H1 (cell line): Measurements from ENCODE around the gene HDLBP. TPM values are rescaled to one million over a fixed set of nuclear protein-coding genes. Genes with fewer than 3 reads are reported as not detected.

ENCODE experiments used
- CTCF ChIA-PET: fragments of 300-600 bp; sonication (Branson Sonifier 250); formaldehyde crosslinking; loops from one replicate; lab custom pipeline; 2021; ENCODE audit not compliant: partially characterized antibody; lab: Charles Lee
- POLR2A ChIA-PET: fragments of 300-600 bp; sonication (Branson Sonifier 250); formaldehyde crosslinking; loops from one replicate; lab custom pipeline; 2021; ENCODE audit warnings: inconsistent platforms; ENCODE audit not compliant: partially characterized antibody; lab: Charles Lee
- DNase-seq, 2 experiments: peaks; one replicate each; pipeline versions ENCODE4 v3.0.0 to v3.0.0-alpha.2; 2010 to 2022; ENCODE audit warnings: low spot score in 2 of 2, low read depth in 1 of 2, mixed read lengths in 1 of 2
- FAIRE-seq: peaks from 2 replicates; lab custom pipeline; 2011; peaks lifted over from hg19 to GRCh38; lab: Jason Lieb, UNC
- H2AFZ ChIP-seq: 2 replicates; pipeline ENCODE4 v1.8.1; 2012; ENCODE audit warnings: low read length, inconsistent platforms
- H2AK5ac ChIP-seq: 2 replicates; pipeline ENCODE4 v1.6.1; 2013; ENCODE audit warnings: low read depth, low read length
- H2BK120ac ChIP-seq: replicated peaks from 2 replicates; pipeline ENCODE3; 2013; ENCODE audit warnings: low read depth, low read length, inconsistent platforms
- H2BK12ac ChIP-seq: 2 replicates; pipeline ENCODE4 v1.6.1; 2013; ENCODE audit warnings: low read depth, low read length
- H2BK15ac ChIP-seq: 2 replicates; pipeline ENCODE4 v1.6.1; 2013; ENCODE audit warnings: low read length
- H2BK20ac ChIP-seq: 2 replicates; pipeline ENCODE4 v1.6.1; 2013; ENCODE audit warnings: low read length
- H2BK5ac ChIP-seq: 2 replicates; pipeline ENCODE4 v1.6.1; 2013; ENCODE audit warnings: low read depth, low read length
- H3K14ac ChIP-seq: 2 replicates; pipeline ENCODE4 v1.6.1; 2013; ENCODE audit warnings: inconsistent platforms; ENCODE audit not compliant: insufficient read length
- H3K18ac ChIP-seq: 2 replicates; pipeline ENCODE4 v1.6.1; 2013; ENCODE audit warnings: low read length; ENCODE audit errors: extremely low read depth
- H3K23ac ChIP-seq: 2 replicates; pipeline ENCODE4 v1.6.1; 2013; ENCODE audit warnings: inconsistent platforms; ENCODE audit not compliant: insufficient read length
- H3K23me2 ChIP-seq: 2 replicates; pipeline ENCODE4 v1.6.1; 2013; ENCODE audit warnings: low read depth, low read length
- H3K27ac ChIP-seq: 2 replicates; pipeline ENCODE4 v1.6.1; 2011; ENCODE audit warnings: low read depth, low read length, inconsistent platforms
- H3K27me3 ChIP-seq, 4 experiments: replicated peaks in 1 of 4; 1 replicate in 1 of 4; 2 replicates in 3 of 4; pipeline versions ENCODE4 v1.6.1 to v1.8.1; 2011 to 2013; ENCODE audit warnings: low read length in 3 of 4, mild to moderate bottlenecking in 3 of 4, inconsistent platforms in 2 of 4, mixed read lengths in 2 of 4, moderate library complexity in 1 of 4; ENCODE audit not compliant: control insufficient read depth in 3 of 4, insufficient read depth in 3 of 4; ENCODE audit errors: extremely low read depth in 1 of 4
- H3K36me3 ChIP-seq, 4 experiments: 2 replicates each; pipeline versions ENCODE4 v1.6.1 to v1.8.1; 2011 to 2013; ENCODE audit warnings: mild to moderate bottlenecking in 4 of 4, low read length in 3 of 4, moderate library complexity in 2 of 4, control low read depth in 1 of 4, inconsistent platforms in 1 of 4; ENCODE audit not compliant: insufficient read depth in 4 of 4, control insufficient read depth in 2 of 4
- H3K4ac ChIP-seq: replicated peaks from 2 replicates; pipeline ENCODE3; 2013; ENCODE audit warnings: low read length, low read depth, mixed read lengths, inconsistent platforms; ENCODE audit not compliant: insufficient read length
- H3K4me1 ChIP-seq, 4 experiments: replicated peaks in 1 of 4; 1 replicate in 1 of 4; 2 replicates in 3 of 4; pipeline versions ENCODE4 v1.6.1 to v1.8.1; 2011 to 2013; ENCODE audit warnings: low read length in 3 of 4, inconsistent platforms in 2 of 4, mixed read lengths in 1 of 4; ENCODE audit not compliant: insufficient read depth in 4 of 4, control insufficient read depth in 3 of 4
- H3K4me2 ChIP-seq, 2 experiments: 2 replicates each; pipeline versions ENCODE4 v1.6.1 to v1.8.1; 2011 to 2013; ENCODE audit warnings: low read depth in 2 of 2, low read length in 2 of 2, control low read depth in 1 of 2, inconsistent platforms in 1 of 2, mild to moderate bottlenecking in 1 of 2; ENCODE audit not compliant: insufficient read depth in 1 of 2
- H3K4me3 ChIP-seq, 4 experiments: fragments of 200-600, 300-600 bp in 1 of 4; sonication (generic), shearing (Covaris generic), sonication (Bioruptor Twin) in 1 of 4; 2 replicates each; pipeline versions ENCODE4 v1.5.1 to v1.8.1; 2011 to 2016; ENCODE audit warnings: low read length in 4 of 4, low read depth in 3 of 4, control low read depth in 2 of 4, inconsistent platforms in 2 of 4, mild to moderate bottlenecking in 2 of 4, mixed read lengths in 1 of 4, moderate library complexity in 1 of 4; ENCODE audit not compliant: insufficient read depth in 2 of 4; ENCODE audit errors: extremely low read depth in 1 of 4
- H3K56ac ChIP-seq: replicated peaks from 2 replicates; pipeline ENCODE3; 2013; ENCODE audit warnings: low read depth, mild to moderate bottlenecking, mixed read lengths, low read length, inconsistent platforms; ENCODE audit not compliant: insufficient read length
- H3K79me1 ChIP-seq: 2 replicates; pipeline ENCODE4 v1.6.1; 2013; ENCODE audit warnings: low read depth, low read length, control low read depth
- H3K79me2 ChIP-seq, 2 experiments: 2 replicates each; pipeline versions ENCODE4 v1.6.1 to v1.8.1; 2012 to 2013; ENCODE audit warnings: low read length in 2 of 2, mild to moderate bottlenecking in 2 of 2, inconsistent platforms in 1 of 2; ENCODE audit not compliant: insufficient read depth in 2 of 2, control insufficient read depth in 1 of 2
- H3K9ac ChIP-seq, 4 experiments: replicated peaks in 1 of 4; 1 replicate in 1 of 4; 2 replicates in 3 of 4; pipeline versions ENCODE4 v1.6.1 to v1.8.1; 2011 to 2013; ENCODE audit warnings: low read depth in 3 of 4, low read length in 3 of 4, control low read depth in 2 of 4, mild to moderate bottlenecking in 2 of 4, moderate library complexity in 2 of 4, inconsistent platforms in 1 of 4; ENCODE audit errors: extremely low read depth in 1 of 4
- H3K9me3 ChIP-seq, 2 experiments: 2 replicates each; pipeline versions ENCODE4 v1.6.1 to v1.8.1; 2012 to 2013; ENCODE audit warnings: mild to moderate bottlenecking in 2 of 2, moderate library complexity in 2 of 2, control low read depth in 1 of 2, inconsistent platforms in 1 of 2, low read depth in 1 of 2, low read length in 1 of 2, mixed read lengths in 1 of 2; ENCODE audit not compliant: insufficient read depth in 2 of 2
- H4K20me1 ChIP-seq, 2 experiments: replicated peaks in 1 of 2; 2 replicates each; pipeline versions ENCODE3 to v1.8.1; 2011 to 2013; ENCODE audit warnings: inconsistent platforms in 2 of 2, low read length in 2 of 2, mild to moderate bottlenecking in 1 of 2; ENCODE audit not compliant: insufficient read depth in 2 of 2, control insufficient read depth in 1 of 2
- H4K5ac ChIP-seq: 2 replicates; pipeline ENCODE4 v1.6.1; 2013; ENCODE audit warnings: low read length, low read depth, mixed read lengths, inconsistent platforms; ENCODE audit not compliant: insufficient read length
- H4K8ac ChIP-seq: 2 replicates; pipeline ENCODE4 v1.8.0; 2013; ENCODE audit warnings: mild to moderate bottlenecking, moderate library complexity, low read length, inconsistent platforms; ENCODE audit not compliant: insufficient read depth; ENCODE audit errors: extremely low read depth
- H4K91ac ChIP-seq: replicated peaks from 2 replicates; pipeline ENCODE3; 2013; ENCODE audit warnings: low read length, mixed read lengths, inconsistent platforms; ENCODE audit not compliant: insufficient read length
- KDM1A ChIP-seq: fragments of 200-600, 300-600 bp; sonication (generic); IDR thresholded peaks from 2 replicates; pipeline ENCODE4 v1.7.1; 2016; ENCODE audit warnings: mild to moderate bottlenecking, low read length, borderline replicate concordance
- NANOG ChIP-seq: IDR thresholded peaks from 2 replicates; pipeline ENCODE4 v1.6.1; 2011; ENCODE audit warnings: low read length, low read depth, mild to moderate bottlenecking, inconsistent platforms; ENCODE audit not compliant: insufficient read depth, poor library complexity, severe bottlenecking
- SP2 ChIP-seq: IDR thresholded peaks from 2 replicates; pipeline ENCODE4 v1.6.1; 2012; ENCODE audit warnings: mild to moderate bottlenecking, low read length, inconsistent platforms
- TBP ChIP-seq: IDR thresholded peaks from 2 replicates; pipeline ENCODE4 v1.6.1; 2011; ENCODE audit warnings: low read depth, low read length, improper control_type of control experiment
- TCF12 ChIP-seq: IDR thresholded peaks from 2 replicates; pipeline ENCODE4 v1.6.1; 2011; ENCODE audit warnings: low read depth, mild to moderate bottlenecking, low read length
- WGBS, 2 experiments: shearing (Covaris generic) in 1 of 2; methylation state at CpG; one replicate each; pipeline versions ENCODE4 v1.1.6 to v1.1.7; 2013 to 2015; ENCODE audit warnings: low lambda C conversion rate in 2 of 2, mixed read lengths in 2 of 2, inconsistent platforms in 1 of 2, low coverage in 1 of 2, missing lambda C conversion rate in 1 of 2; ENCODE audit not compliant: insufficient replicate concordance in 2 of 2, insufficient coverage in 1 of 2, insufficient read length in 1 of 2; ENCODE audit errors: extremely low coverage in 1 of 2, missing lambda C conversion rate in 1 of 2; 5-methylcytosine and 5-hydroxymethylcytosine counted together
- polyA plus RNA-seq, 7 experiments: library from polyadenylated mRNA; depleted of rRNA in 3 of 7; stranded (reverse) in 5 of 7; unstranded in 2 of 7; fragments of >200 nt in 5 of 7; fragments of 200-250 nt in 2 of 7; gene quantifications; 1 replicate in 5 of 7; 2 replicates in 1 of 7; 4 replicates in 1 of 7; pipeline versions ENCODE4 v1.2.1 to v1.2.3, GENCODE V29; 2011 to 2013; ENCODE audit warnings: missing spikeins in 2 of 7, mixed read lengths in 2 of 7
- total RNA-seq: library from RNA; stranded (reverse); fragmentation: NEBNext Ultra II Directional; extraction: Animal tissue kit (Norgen Biotek cat#: 25700); gene quantifications from 2 replicates; pipeline ENCODE4 v1.2.1, GENCODE V29; 2021
- TF ChIP-seq, protein P1 (sequence below): IDR thresholded peaks from 2 replicates; pipeline ENCODE4 v1.6.1; 2012; ENCODE audit warnings: inconsistent platforms

HDLBP gene
- total and polyA plus RNA-seq, 2 of the 8 experiments (the other 6 are each of a cell fraction or from before 2014, with no cell fraction given), result 185 to 360 TPM

- Histone ChIP-seq H3K23ac (no peak overlapping the region), H3K14ac (no peak overlapping the region), H4K8ac (no peak overlapping the region), H2BK15ac (no peak overlapping the region), H2AFZ (no peak overlapping the region), H4K20me1 (peaks cover 0 to 3% of the 10 kb centered on the region in 2 experiments), H2AK5ac (no peak overlapping the region), H3K9me3 (no peaks in the 10 kb centered on the region)
- FAIRE-seq (no peak), DNase-seq (no peak)
- POLR2A ChIA-PET, result interaction anchor here (1.0 kb wide), 1 partner anchor 34 kb away, joined by 4 read pairs; no protein-coding TSS in a partner anchor
- TF ChIP-seq SP2 (no peak), NANOG (no peak), KDM1A (no peak), TCF12 (no peak), TBP (no peak)
- TF ChIP-seq, protein P1, sequence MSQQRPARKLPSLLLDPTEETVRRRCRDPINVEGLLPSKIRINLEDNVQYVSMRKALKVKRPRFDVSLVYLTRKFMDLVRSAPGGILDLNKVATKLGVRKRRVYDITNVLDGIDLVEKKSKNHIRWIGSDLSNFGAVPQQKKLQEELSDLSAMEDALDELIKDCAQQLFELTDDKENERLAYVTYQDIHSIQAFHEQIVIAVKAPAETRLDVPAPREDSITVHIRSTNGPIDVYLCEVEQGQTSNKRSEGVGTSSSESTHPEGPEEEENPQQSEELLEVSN, result no peak
- TF ChIP-seq, all 59 proteins: peak for 0
- Histone ChIP-seq H3K4me3 (no peak overlapping the region), H3K27ac (no peak overlapping the region), H3K4me2 (no peak overlapping the region), H3K36me3 (no peaks in the 10 kb centered on the region), H2BK20ac (no peak overlapping the region), H3K27me3 (no peaks in the 10 kb centered on the region), H4K91ac (no peak overlapping the region), H3K9ac (no peak overlapping the region), H2BK12ac (no peak overlapping the region), H4K5ac (no peak overlapping the region), H3K4ac (no peak overlapping the region), H3K79me1 (no peaks in the 10 kb centered on the region), H2BK120ac (no peak overlapping the region), H3K56ac (no peak overlapping the region), H2BK5ac (no peak overlapping the region), H3K4me1 (peaks cover 0 to 7% (median 5%) of the 10 kb centered on the region in 4 experiments; a peak in 6 of 7 replicates), H3K18ac (no peak overlapping the region), H3K23me2 (no peaks in the 10 kb centered on the region), H3K79me2 (no peaks in the 10 kb centered on the region)
- CTCF ChIA-PET, result no interaction called here
- WGBS, 2 experiments, result 88% methylated on average over 9 of the region's 9 CpGs; no CpG with 5 or more reads in 1 of the 2 experiments
Measured at GRCh38 chr2:241183221-241183620, 132.3 kb downstream of the HDLBP start.
